ENCODE results near the gene AIG1.

- TF ChIP-seq, protein P1, sequence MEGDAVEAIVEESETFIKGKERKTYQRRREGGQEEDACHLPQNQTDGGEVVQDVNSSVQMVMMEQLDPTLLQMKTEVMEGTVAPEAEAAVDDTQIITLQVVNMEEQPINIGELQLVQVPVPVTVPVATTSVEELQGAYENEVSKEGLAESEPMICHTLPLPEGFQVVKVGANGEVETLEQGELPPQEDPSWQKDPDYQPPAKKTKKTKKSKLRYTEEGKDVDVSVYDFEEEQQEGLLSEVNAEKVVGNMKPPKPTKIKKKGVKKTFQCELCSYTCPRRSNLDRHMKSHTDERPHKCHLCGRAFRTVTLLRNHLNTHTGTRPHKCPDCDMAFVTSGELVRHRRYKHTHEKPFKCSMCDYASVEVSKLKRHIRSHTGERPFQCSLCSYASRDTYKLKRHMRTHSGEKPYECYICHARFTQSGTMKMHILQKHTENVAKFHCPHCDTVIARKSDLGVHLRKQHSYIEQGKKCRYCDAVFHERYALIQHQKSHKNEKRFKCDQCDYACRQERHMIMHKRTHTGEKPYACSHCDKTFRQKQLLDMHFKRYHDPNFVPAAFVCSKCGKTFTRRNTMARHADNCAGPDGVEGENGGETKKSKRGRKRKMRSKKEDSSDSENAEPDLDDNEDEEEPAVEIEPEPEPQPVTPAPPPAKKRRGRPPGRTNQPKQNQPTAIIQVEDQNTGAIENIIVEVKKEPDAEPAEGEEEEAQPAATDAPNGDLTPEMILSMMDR (IDR thresholded peaks at IDR 0.05) = no peak
- TF ChIP-seq POLR2AphosphoS5 (IDR thresholded peaks at IDR 0.05) (no peak), POLR2A (IDR thresholded peaks at IDR 0.05) (no peak)
Measured at GRCh38 chr6:143021543-143021942, 39.1 kb upstream of the AIG1 start.
